HG02623 (cell line): ENCODE results near the gene NLRC3.
A peak's percentile ranks its signal among the peaks of the same experiment; 100 is the strongest.

Experiments used
- ATAC-seq: cut with Tn5 transposase; IDR thresholded peaks from one replicate; pipeline ENCODE4 v1.9.1; 2021; ENCODE audit warnings: moderate library complexity; ENCODE audit not compliant: unreplicated experiment

The NLRC3 gene

DNA sequence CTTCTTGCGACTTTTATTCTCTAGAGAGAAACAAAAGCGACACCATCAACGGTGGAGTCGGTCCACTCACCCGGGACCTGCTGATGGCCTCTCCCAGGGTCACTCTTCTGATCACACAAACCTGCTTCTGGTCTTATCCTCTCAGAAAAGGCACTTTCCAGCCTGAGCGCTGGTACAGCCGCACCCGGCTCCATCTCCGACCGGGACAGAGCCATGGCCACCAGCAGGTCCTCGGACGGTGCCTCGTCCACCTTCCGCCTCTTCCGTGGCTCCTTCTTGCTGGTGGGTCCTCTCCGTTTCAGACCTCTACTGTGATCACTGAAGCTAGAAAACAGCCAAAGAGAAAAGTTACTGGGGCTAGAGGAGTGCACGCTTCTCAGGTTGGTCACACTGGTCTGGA, 20.5 kb upstream of the NLRC3 start:
- no peak for ATAC-seq

DNA sequence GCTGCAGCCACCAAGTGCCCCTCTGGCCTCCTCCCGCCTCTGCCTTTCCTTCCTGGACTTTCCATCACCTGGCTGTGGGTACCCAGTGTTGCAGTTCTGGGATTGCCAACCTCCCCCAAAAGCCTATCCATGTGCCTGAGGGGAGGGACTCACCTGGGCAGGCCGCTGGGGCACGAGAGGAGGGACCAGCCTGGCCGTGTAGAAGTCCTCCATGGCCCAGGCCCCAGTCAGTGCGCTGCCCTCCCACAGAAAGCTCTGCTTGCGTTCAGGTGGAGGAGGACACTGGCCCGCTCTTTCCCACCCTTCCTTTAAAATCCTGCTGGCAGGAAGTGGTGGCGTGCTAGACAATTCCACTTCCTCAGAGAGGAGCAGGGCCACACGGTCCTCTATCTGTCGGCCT, 20.0 kb upstream of the NLRC3 start:
- no peak for ATAC-seq

DNA sequence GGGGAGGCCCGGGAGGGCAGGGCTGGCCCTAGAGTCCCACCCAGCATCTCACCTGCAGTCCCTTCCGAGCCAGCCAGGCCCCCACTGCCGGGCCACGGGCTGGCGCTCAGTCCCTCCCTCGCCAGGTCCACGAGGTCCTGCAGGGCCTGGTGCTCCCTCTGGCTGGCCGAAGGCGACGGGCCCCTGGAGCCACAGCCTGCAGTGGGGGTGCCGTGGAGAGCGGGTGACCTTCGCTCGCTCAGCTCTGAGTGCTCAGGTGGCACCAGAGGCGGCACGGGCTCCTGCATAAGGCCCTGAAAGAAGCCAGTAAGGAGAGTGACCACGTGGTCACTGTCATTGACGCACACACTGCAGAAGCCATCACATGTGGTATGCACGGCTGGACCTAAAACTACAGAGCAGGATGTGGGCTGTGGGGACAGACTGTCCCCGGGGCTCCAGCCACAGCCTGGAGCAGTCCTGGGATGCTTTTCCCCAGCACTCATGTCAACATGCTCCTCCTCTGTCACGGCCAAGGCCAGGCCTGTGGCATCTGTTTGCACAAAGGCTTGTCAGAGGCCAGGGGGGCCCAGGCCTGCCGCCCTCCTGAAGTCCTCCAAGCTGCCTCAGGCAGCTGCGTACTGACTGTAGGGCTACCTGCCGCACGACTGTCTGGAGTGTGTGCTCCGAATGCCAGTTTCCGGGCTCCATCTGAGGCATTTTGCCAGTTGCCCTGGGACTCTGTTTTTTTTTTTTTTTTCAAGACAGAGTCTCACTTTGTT, 19.1 kb upstream of the NLRC3 start:
- no peak for ATAC-seq

DNA sequence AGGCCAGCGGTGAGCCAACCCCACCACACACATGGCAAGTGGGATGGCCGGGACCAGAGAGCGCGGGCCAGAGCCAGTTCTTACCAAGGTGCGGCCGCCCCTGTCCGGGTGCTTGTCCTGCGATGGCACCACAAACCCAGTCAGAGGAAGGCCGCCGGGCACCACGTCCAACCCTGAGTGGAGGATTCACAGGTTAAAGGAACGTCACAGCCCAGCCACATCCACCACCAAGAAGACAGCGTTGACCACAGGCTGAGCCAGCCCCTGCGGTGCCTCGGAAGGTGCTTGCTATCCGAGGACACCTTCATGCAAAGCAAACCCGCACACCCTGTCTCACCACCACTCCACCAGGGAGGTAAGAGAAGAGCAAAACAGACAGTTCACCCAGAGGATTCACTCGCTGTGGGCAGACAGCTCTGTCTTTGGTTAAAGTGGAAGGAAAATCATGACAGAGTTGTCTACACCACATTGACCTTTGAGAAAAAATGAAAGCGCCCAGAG, 18.4 kb upstream of the NLRC3 start:
- no peak for ATAC-seq

DNA sequence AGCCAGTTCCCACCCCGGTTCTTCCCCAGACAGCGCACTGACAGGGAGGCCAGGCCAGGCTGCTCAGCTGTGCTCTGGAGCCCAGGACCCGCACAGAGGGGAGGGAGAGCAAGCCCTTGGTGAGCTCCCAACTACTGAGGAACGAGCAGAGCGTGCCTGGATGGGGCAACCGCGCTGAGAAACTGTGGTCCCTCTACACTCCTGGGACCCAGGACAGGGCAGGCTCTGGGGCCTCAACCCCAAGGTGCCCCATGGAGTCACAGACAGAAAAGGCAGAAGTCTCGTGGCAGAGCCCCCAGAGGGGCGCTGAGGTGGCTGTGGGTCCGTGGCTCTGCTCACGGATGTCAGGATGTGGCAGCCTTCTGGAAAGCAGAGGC, 17.9 kb upstream of the NLRC3 start:
- ATAC-seq: no peak

DNA sequence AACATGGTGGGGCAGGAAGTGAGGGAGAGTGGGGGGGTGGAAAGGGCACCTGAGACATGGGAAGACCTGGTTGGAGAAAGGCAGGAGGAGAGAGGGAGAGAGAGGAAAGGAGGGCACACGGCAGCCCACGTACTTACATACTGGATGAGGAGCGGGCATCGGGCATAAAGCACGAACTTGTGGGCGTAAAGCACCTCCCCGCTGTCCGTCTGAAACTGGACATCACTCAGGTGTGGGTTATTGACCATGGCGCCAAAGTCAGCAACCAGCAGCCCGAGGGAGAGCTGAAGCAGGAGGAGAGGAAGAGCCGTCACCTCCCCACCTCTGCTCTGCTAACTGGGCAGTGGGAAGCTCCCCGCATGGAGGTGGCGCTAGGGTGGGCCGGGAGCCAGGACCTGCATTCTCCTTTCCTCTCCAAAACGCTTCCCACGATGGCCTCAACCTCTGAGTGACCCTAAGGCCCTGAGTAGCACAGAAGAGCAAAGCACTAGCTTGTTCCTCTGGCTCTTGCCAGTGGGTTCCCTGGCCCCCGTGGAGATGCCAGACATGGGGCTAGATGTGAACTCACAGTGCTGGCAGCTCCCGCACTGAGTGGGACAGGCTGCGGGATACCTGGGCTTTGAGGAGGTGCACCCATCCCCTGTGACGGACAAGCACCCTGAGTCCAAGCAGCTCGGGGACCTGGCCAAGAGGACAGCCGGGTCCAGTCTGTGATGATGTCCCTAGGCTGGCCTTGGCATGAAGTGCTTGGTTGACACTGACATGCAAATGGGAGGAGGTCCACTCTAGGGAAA, 17.3 kb upstream of the NLRC3 start:
- ATAC-seq: no peak

DNA sequence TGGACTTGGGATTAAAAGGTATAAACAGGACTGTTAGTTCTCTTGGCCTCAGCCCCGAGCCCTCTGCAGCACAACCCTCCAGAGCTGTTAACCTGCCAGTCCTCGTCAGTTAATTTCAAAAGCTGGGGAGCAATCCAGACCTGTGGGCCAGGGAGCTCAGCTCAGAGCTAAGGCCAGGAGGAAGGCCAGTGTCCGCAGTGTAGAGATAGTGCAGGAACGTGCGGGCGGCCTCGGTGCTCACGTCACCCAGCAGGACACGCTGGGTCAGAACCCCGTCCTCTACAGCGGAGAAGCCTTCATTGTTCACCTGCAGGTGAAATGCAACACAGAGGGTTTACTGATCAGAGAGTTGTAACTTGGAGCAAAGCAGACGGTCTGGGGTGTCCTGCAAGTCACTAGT, 15.4 kb upstream of the NLRC3 start:
- no peak for ATAC-seq

DNA sequence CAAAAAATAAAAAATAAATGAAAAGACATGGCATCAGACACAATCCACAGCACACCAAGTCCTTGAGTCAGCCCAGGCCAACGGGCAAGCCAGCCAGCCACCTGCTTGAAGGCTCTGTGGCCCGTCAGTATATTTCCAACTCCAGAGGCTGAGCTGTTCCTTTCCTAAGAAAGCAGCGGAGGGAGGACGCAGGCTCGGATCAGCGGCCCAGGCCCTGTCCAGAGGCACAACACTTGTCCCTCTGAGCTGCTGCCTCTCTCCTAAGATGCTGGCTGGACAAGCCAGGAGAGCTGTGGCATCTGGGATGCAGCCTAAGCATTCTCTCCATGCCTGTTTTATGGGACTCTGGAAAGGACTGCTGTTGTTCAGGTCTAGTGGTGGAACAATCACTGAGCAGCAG, 14.8 kb upstream of the NLRC3 start:
- ATAC-seq: no peak

DNA sequence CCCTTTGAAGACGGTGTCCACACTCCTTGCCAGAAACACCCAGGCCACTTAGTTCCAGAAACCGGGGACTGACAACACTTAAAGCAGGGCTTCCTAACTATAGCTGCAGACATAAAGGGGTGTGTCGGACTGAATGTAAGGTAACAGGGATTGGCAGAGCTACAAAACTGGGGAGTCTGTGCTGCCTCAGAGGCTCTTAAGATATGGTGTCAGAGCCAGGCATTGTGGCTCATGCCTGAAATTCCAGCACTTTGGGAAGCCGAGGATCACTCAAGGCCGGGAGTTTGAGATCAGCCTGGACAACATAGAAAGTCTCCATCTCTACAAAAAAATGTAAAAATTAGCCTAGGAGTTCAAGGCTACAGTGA, 14.2 kb upstream of the NLRC3 start:
- no peak for ATAC-seq

DNA sequence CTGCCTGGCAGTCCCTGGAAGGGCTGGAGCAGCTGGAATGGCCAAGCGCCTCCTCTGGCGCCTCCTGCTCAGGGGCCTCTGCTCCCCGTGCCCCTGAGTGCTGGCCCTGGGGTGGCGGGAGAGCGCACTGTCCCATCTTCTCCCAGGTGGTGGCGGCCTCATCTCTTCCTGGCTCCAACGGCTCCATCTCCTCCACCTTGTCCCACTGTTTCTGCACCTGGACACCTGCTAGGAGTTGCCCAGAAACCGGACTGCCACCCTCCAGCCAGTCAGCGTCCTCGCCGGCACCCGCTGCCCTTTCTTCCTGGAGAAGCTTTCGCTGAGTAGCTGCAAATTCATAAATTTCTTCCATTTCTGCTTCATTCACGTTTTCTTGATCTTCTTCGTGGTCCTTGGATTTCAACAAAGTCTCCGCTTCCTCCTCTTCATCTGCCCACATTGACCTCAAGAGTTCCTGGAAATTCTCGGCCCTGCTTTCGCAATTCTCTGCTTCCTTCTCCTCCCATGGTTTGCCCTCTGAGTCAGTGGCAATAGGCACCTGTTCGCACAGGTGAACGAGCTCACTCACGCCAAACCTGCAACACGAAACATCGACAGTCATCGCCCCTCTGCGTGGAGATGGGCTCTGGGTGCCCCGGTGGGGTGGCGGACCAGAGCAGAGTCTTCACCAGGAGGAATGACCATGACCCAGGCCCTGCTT, 13.7 kb upstream of the NLRC3 start:
- ATAC-seq: no peak

DNA sequence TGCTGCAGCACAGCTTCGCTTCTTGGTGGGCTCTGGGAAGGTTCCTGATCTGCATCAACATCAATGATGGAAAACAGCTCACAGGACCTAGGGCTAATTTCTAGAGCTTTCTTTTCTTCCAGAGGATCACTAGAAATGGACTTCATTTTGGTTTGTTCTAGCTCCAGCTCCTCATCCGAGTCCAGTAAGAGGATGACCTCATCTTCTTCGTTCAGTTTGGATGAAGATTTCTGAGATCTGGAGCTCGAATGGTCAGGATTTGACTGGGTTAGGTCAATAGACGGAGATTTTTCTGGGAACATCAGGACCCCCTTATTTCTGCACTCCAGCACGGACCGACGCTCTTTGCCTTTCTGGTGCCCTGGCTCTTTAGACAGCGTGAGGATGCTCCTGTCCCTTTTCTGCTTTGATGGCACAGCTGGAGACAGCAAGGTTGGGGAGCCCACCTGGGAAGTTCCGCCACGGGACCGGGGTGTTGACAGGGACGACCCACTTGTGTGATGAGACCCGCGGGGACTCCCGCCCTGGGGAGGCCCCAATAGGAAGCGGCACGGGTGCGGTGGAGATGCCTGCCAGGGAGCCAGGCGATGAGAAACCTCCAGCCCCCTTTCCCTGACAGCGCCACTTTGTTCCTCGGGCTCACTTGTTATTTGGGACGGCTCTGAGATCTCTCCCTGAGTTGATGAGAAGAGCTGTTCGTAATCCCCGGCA, 12.9 kb upstream of the NLRC3 start:
- no peak for ATAC-seq

DNA sequence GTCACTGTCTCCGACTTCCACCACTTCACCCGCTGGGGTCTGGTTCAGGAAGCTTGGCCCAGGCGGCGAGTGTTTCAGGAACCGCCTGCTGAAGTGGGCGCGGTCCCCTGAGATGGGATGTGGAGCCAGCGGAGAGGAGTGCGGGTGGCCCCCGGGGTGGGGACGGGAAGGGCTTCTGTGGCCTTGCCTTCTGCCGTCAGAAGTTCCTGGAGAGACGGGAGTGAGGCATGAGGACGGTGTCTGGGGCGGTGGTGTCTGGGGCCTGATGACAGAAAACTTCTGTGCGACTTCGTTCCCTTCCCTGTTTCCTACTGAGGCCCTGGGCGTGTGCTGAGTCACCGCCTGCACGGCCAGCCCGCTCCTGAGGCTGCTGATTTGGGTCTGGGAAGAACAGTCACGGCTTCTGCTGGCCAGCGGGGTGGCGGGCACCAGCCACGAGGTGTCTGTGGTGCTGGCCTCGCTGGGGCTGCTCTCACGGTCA, 12.3 kb upstream of the NLRC3 start:
- no peak for ATAC-seq

DNA sequence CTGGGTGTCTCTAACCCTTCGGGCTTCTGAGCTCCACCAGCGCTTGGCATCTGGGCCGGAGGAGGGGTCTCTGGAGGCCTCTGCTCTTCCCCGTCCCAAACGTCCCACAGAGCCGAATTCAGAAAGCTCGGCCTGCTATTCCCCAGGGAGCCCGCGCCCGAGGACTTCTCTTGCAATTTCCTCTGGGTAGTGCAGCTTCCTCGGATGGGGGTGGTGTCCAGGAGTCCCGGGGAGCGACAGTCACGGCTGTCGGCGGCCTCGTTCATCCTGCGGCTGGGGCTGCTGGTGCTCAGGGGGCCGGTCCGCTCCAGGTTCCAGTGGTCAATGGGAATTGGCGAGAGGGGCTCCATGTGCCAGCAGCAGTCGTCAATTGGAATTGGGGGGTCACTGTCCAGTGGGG, 11.8 kb upstream of the NLRC3 start:
- ATAC-seq: no peak

DNA sequence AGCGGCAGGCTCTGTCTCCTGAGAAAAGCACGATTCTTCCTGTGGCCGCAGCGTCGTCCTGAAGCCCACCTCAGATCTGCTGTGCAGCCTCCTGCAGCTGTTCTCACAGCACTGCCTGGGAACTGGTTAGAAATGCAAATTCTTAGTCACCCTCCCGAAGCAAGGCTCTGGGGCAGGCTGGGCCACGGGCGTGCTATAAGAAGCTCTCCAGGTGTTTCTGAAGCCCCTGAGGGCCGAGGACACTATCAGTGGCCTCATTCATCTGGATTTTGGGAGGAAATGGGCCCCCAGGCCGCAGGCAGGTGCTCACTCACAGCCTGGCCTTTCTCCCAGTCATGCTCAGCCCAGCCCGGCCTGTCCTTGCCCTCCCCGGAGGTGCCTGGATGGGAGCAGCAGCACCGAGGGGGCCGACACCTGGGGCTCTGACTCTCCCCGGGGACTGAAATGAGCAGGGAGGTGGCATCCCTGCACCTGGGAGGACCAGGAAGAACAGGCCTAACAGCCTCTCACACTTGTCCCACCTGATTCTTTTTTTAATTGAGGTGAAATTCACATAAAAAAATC, 10.4 kb upstream of the NLRC3 start:
- ATAC-seq: peak; percentile 45

DNA sequence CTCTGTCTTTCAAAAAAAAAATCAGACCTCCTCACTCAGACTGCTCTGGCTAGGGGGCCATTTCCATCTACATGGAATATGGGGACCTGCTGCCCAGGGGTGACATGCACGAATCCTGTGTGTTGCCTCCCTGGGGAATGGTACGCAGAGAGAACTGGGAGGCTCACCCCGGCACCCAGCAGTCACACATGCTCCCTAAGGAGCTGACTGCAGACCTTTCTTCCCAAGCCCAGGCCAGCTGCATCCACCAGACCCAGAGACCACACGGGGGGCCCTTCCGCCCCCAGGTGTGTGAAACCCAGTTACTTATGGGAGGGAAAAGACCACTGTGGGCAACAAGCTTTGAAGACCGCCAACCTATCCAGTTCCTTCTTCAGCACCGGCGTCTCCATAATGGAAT, 7.2 kb upstream of the NLRC3 start:
- ATAC-seq: no peak

DNA sequence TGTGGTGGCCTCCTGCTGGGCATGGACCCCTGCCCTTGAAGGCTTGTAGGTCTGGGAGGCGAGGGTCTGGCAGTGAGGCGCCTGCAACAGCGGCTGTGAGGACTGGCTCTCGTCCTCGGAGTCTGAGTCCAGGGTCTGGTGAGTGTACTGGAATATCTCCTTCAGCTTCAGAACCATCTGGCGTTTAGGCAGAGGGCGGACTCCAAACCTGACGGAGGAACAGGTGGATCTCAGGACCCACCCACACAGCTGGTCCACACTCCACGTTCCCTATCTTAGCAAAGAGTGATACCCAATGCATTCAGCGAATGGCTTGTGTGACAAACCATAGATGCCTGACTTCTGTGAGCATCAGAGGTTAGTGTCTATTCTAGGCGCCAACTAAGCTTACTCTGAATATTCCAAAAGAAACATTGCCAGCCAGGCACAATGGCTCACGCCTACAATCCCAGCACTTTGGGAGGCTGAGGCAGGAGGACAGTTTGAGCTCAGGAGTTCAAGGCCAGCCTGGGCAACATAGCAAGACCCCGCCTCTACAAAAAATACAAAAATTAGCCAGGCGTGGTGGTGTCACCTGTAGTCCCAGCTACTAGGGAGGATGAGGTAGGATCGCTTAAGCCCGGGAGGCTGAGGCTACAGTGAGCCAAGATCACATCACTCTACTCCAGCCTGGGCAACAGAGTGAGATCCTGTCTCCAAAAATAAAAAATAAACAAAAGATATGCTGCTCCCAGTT, 6.3 kb upstream of the NLRC3 start:
- ATAC-seq: no peak

DNA sequence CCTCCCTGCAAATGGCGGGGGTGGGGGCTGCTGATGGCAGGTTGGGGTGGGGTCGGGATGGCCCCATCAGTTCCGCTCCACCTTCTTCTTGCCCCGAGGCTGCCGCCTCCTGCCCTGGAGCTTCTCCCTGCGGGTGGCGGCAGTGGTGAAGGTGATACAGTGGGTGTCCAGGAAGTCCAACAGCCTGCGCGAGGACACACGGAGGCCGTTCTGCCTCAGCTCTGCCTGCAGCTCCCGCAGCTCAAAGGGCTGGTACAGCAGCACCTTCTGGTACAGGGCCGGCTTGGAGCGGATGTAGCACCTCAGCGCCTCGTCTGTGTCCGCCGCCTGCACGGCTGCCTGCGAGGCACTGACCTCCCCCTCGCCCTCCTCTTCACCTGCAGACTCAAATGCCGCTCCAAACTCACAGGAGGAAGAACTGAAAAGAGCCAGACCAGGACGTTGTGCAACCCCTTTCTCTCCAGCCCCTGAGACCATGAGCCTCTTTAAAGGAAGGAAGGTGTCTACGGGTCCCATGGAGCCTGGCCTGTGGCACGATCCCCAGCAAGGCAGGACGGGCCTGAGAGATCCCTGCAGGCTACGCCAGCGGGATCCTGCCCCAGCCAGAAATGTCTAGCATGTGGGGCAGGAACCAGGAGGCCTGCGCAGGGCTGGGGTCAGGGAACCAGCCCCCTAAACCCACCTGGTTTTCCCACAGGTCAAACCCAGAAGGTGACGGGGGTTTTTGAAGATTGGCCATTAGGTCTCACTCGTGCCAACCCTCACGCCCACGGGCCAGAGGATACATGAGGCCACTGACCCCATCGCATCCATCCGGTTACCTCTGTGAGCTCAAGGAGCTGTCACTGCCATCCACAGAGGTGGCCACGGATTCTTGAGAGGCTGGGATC, 5.3 kb upstream of the NLRC3 start:
- ATAC-seq: no peak

DNA sequence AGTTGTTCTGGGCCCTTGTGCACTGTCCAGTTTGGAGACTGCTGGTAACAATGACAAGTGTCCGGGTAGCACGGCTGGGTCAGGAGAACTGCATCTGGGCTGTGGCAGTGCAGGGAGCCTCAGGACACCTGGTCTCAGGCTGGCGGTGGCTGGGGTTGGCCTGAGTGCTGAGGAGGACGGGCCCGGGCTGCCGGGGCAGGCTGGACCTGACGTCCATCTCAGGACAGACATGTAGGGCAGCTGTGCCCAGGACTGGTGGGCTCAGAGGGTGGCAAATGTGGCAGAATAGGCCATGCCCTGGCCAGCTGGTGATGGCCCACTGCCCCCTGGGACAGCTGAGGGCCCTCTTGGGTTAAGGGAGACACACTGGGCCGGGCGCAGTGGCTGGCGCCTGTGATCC, 4.2 kb upstream of the NLRC3 start:
- no peak for ATAC-seq

DNA sequence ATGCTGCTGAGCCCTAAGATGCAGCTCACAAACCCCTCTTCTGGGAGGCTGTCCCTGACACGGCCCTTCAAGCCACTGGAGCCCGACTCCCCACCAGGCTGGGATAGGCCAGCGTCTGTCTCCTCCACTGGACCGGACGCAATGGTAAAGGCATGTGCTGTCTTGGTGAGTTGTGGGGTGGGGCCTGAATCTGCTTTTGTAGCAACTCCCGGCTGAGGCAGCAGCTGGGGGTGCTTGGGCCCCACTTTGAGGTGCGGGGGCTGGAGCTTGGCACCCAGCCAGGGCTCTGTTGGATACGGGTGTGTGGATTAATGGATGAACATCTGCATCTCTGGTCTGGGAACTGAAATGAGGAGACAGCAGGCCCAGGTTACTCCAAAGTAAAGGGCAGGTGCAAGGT, 3.5 kb upstream of the NLRC3 start:
- ATAC-seq: no peak
